Measurements from ENCODE around the gene CD177.
A peak's percentile ranks its signal among the peaks of the same experiment; 100 is the strongest.

Gene CD177, protein sequence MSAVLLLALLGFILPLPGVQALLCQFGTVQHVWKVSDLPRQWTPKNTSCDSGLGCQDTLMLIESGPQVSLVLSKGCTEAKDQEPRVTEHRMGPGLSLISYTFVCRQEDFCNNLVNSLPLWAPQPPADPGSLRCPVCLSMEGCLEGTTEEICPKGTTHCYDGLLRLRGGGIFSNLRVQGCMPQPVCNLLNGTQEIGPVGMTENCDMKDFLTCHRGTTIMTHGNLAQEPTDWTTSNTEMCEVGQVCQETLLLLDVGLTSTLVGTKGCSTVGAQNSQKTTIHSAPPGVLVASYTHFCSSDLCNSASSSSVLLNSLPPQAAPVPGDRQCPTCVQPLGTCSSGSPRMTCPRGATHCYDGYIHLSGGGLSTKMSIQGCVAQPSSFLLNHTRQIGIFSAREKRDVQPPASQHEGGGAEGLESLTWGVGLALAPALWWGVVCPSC

GRCh38 chr19:43353606-43354304 lies at the start of gene CD177:
CD177 (plus strand) TSS chr19:43353686; CDS start chr19:43353715, 29 bp downstream.
- Mint-ChIP-seq H3K4me3 (peak within 1 kb of the TSS in 1 of 2 donors; percentile 12), H3K27ac (no peak within 1 kb of the TSS), H3K4me1 (peaks cover 0 to 9% of the 10 kb centered on the region in 2 donors), H3K9me3 (no peaks in the 10 kb centered on the region), H3K36me3 (peaks cover 0 to 2% of the 10 kb centered on the region in 2 donors), H3K27me3 (peaks cover 23 to 29% of the 10 kb centered on the region in 2 donors)
- DNase-seq: no peak
- ATAC-seq (replicated peaks): no peak

DNA sequence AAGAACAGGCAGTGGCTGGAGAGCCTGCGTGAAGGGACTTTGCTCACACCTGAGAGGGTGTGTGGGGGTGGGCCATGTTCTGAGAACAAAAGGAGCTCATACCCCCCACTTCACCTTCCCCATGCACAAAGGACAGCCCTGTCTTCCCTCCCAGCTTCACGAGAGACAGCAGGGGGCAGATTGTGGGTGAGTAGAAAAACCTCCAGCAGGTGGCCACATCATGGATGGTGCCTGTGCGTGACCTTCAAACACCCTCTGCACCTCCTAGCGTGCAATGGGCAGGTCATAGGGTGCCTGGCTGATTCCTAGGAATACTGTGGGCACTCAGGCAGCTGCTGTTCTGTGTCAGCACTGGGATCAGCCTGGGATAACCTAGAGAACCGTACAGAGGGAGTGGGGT lies 47.8 kb upstream of the CD177 start:
- DNase-seq: no peak
- Mint-ChIP-seq H3K4me3 (no peak overlapping the region), H3K4me1 (no peaks in the 10 kb centered on the region), H3K9me3 (peaks cover 8 to 10% of the 10 kb centered on the region in 2 donors), H3K27ac (no peak overlapping the region), H3K27me3 (peaks cover 37 to 38% of the 10 kb centered on the region in 2 donors), H3K36me3 (no peaks in the 10 kb centered on the region)
- no peak for ATAC-seq (replicated peaks)

DNA sequence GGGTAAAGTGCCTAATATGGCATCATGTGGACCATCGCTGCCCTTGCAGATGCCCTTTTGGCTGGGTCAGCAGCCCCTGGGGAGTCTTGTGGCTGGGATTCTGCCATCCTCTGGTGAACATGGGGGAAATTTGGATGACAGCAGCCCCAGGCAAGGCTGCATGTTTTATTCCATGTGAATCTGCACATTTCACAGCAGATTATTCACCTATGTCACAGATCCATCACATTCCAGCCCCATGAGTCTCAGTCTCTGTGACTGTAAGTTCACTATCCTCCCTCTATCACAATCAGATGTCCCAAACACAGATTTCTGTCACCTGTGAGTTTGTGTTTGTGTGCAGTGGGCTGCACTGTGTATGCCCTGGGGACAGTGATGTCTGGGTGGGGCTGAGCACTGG lies 47.4 kb upstream of the CD177 start:
- ATAC-seq (replicated peaks) (no peak), DNase-seq (no peak)
- Mint-ChIP-seq H3K27me3 (peaks cover 37 to 38% of the 10 kb centered on the region in 2 donors), H3K4me1 (no peaks in the 10 kb centered on the region), H3K4me3 (no peak overlapping the region), H3K27ac (no peak overlapping the region), H3K36me3 (no peaks in the 10 kb centered on the region), H3K9me3 (peaks cover 7 to 10% of the 10 kb centered on the region in 2 donors)

DNA sequence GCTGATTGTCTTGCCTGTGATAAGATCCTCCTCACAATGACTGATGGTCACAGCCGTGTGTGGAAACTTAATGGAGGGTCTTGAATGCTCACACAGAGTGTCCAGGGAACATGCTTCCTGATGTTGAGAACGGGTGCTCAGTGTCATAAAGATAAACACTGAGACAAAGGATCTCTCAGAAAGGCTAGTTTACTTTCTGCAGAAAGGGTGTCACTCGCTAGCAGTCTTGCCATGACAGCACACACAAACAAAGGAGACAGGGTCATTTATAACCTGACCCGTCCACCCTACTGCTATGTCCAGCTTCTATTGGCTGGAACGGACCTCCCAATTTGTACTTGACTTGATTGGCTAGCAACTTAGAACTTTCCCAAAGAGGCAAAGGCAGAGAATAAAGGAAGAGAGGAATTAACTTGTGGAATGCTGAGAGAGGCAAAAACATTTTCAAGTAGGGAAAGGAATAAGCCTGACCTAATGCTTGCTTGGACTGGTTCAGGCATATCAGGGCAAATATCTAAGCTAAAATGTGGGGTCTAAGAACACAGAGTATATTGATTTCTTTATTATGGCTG lies 45.2 kb upstream of the CD177 start:
- ATAC-seq (replicated peaks): no peak
- Mint-ChIP-seq H3K36me3 (no peaks in the 10 kb centered on the region), H3K4me1 (no peaks in the 10 kb centered on the region), H3K4me3 (no peak overlapping the region), H3K9me3 (peaks cover 4 to 10% of the 10 kb centered on the region in 2 donors), H3K27ac (no peak overlapping the region), H3K27me3 (peaks cover 34 to 45% of the 10 kb centered on the region in 2 donors)
- no peak for DNase-seq

DNA sequence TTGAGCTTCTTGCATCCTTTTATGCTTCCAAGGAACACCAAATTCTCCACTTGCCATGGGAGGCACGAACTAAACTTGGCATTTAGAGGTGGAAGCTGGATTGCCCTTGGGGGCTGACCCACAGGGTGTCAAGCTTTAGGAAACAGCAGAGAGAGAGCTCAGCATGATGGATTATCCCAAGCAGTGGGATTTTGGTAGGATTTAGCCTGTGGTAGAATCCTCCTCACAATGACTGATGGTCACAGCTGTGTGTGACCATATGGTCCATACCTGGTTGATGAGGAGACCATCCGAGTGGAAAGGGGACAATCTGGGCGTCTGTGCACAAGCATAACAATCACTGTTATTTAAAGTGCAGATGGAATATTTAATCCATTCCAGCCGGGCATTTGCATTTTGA lies 44.0 kb upstream of the CD177 start:
- H3K27me3 Mint-ChIP-seq: peaks cover 24 to 42% of the 10 kb centered on the region in 2 donors
- H3K4me1 Mint-ChIP-seq: no peaks in the 10 kb centered on the region
- no peak overlapping the region for H3K27ac Mint-ChIP-seq
- ATAC-seq (replicated peaks) (no peak), DNase-seq (no peak)
- H3K36me3 Mint-ChIP-seq: no peaks in the 10 kb centered on the region
- H3K4me3 Mint-ChIP-seq: no peak overlapping the region
- peaks cover 4 to 10% of the 10 kb centered on the region in 2 donors for H3K9me3 Mint-ChIP-seq

GRCh38 chr19:43310221-43310620 lies 43.3 kb upstream of the CD177 start:
- ATAC-seq (replicated peaks) (no peak), DNase-seq (no peak)
- Mint-ChIP-seq H3K36me3 (no peaks in the 10 kb centered on the region), H3K27ac (no peak overlapping the region), H3K4me3 (no peak overlapping the region), H3K27me3 (peaks cover 18 to 40% of the 10 kb centered on the region in 2 donors), H3K9me3 (peaks cover 3 to 10% of the 10 kb centered on the region in 2 donors), H3K4me1 (no peaks in the 10 kb centered on the region)

DNA sequence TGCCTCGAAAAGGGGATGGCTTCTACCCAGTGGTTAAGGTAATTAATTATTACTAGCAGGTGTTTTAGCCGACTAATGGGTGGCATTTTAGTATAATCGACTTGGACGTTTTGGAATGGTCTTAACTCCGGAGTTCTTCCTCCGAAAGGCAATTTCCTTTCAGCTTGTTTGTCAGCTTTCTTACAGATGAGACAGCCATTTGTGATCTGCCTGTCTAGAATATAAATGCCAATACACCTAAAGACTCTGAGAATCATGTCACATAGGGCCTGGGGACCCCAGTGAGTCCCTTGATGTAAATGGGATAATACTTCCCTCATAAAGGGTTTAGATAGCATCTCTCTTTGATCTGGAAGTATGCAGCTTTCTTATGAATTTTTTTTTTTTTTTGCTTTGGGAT lies 42.2 kb upstream of the CD177 start:
- peaks cover 23 to 46% of the 10 kb centered on the region in 2 donors for H3K27me3 Mint-ChIP-seq
- no peak for ATAC-seq (replicated peaks)
- no peaks in the 10 kb centered on the region for H3K36me3 Mint-ChIP-seq
- peaks cover 7 to 10% of the 10 kb centered on the region in 2 donors for H3K9me3 Mint-ChIP-seq
- H3K4me1 Mint-ChIP-seq: no peaks in the 10 kb centered on the region
- H3K4me3 Mint-ChIP-seq: no peak overlapping the region
- no peak overlapping the region for H3K27ac Mint-ChIP-seq
- DNase-seq: no peak

DNA sequence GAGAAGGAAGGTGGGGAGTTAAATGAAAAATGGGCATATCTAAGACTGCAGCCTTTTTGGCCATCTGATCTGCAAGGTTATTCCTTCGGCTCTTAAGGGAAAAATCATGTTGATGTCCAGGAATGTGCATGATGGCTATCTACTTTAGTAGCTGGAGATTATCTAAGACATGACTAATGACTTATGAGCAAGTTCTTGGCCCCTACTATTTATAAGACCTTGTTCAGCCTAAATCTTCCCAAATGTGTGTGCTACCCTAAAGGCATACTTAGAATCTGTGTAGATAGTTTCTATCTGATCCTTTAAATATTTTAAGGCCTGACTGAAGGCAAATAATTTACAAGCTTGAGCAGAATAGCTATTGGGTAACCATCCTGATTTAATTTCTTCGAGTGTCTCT lies 41.8 kb upstream of the CD177 start:
- H3K36me3 Mint-ChIP-seq: no peaks in the 10 kb centered on the region
- H3K27ac Mint-ChIP-seq: no peak overlapping the region
- no peak for DNase-seq
- peaks cover 27 to 49% of the 10 kb centered on the region in 2 donors for H3K27me3 Mint-ChIP-seq
- no peak for ATAC-seq (replicated peaks)
- H3K4me1 Mint-ChIP-seq: no peaks in the 10 kb centered on the region
- H3K9me3 Mint-ChIP-seq: peaks cover 9 to 11% of the 10 kb centered on the region in 2 donors
- no peak overlapping the region for H3K4me3 Mint-ChIP-seq

DNA sequence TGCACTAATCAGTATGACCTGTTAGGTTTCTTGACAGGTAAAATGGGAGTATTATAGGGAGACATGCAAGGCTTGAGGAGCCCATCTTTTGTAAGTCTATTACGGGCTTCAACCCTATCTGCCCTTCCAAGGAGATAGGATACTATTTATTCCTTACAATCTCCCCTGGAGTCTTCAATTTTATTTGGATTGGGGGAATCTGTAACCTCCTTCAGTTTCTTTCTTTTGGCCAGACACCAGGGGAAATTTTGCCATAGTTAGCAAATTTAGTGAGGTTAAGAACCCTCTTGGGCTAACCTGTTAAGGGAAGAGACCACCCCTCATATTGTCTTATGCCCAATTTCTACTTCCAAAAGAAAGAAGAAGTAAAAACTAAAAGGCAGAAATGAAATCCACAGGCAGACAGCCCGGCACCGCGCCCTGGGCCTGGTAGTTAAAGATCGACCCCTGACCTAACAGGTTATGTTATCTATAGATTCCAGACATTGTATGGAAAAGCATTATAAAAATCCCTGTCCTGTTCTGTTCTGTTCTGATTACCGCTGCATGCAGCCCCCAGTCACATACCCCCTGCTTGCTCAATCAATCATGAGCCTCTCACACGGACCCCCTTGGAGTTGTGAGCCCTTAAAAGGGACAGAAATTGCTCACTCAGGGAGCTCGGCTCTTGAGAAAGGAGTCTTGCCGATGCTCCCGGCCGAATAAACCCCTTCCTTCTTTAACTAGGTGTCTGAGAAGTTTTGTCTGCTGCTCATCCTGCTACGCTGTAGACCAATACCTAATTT lies 39.6 kb upstream of the CD177 start:
- Mint-ChIP-seq H3K4me3 (no peak overlapping the region), H3K9me3 (peaks cover 6 to 7% of the 10 kb centered on the region in 2 donors), H3K27ac (no peak overlapping the region), H3K4me1 (no peaks in the 10 kb centered on the region), H3K27me3 (peaks cover 18 to 33% of the 10 kb centered on the region in 2 donors), H3K36me3 (no peaks in the 10 kb centered on the region)
- DNase-seq (no peak), ATAC-seq (replicated peaks) (no peak)

DNA sequence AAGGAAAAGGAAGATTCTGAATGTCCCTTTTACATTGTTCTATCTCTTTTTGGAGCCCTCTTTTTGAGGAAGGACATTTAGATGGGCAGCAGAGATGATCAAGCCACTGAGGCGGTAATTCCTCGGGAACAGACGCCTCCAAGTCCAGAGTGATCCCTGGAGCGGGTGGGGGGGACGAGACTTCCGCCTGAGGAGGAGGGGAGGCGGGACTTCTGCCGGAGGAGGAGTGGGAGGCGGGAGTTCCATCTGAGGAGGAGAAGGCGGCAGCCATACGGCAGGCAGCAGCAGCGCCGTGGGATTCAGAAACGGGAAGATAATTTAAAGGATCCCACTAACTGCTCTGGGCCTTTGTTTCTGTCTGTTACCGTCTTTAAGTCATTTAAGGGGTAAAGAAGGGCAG lies 37.6 kb upstream of the CD177 start:
- no peak overlapping the region for H3K27ac Mint-ChIP-seq
- no peaks in the 10 kb centered on the region for H3K4me1 Mint-ChIP-seq
- ATAC-seq (replicated peaks): no peak
- peaks cover 10 to 22% of the 10 kb centered on the region in 2 donors for H3K27me3 Mint-ChIP-seq
- H3K4me3 Mint-ChIP-seq: peak overlapping the region in 1 of 2 donors; percentile 39
- no peak for DNase-seq
- H3K36me3 Mint-ChIP-seq: no peaks in the 10 kb centered on the region
- peaks cover 6 to 7% of the 10 kb centered on the region in 2 donors for H3K9me3 Mint-ChIP-seq

DNA sequence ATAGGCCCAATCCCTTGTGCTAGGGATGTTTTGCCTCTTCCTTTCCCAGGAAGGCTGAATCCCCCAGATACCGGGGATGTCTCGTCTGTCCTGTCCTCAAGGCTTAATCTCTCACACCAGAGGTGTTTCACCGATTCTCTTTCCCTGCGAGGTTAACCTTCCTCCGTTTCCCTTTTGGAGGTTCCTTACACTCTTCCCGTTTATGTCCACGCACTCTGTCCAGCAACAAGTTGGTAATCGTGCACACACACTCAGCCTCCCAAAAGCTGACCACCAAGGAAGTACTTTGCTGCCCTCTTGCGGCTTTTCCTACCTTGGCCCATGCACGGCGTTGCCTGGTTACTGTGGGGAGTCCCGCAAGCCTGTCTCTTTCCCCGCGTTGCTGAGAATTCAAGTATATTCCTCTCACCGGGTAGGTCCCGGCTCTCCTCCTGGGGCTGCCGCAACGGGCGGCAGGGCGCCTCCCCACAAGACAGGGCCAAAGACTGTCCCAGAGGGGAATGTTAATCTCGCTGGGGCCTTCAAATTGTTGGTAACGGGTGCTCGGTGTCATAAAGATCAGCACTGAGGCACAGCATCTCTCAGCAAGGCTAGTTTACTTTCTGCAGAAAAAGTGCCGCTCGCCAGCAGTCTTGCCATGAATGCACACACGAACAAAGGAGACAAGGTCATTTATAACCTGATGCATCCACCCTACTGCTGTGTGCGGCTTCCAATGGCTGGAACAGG lies 36.7 kb upstream of the CD177 start:
- H3K4me3 Mint-ChIP-seq: no peak overlapping the region
- DNase-seq: no peak
- ATAC-seq (replicated peaks): no peak
- H3K4me1 Mint-ChIP-seq: no peaks in the 10 kb centered on the region
- peaks cover 10 to 17% of the 10 kb centered on the region in 2 donors for H3K27me3 Mint-ChIP-seq
- H3K36me3 Mint-ChIP-seq: no peaks in the 10 kb centered on the region
- H3K9me3 Mint-ChIP-seq: peaks cover 6 to 7% of the 10 kb centered on the region in 2 donors
- H3K27ac Mint-ChIP-seq: no peak overlapping the region

DNA sequence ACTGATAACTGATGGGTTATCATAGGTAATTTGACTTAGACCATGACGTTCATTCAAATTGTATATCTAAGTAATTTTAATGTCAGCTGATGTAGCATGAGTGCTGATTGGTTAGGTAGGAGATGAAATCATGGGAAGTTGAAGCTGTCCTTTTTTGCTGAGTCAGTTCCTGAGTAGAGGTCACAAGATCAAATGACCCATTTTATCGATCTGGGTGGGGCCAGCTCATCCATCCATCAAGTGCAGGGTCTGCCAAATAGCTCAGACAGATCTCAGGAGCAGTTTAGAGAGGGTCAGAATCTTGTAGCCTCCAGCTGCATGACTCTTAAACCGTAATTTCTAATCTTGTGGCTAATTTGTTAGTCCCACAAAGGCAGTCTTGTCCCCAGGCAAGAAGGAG lies 35.3 kb upstream of the CD177 start:
- Mint-ChIP-seq H3K27me3 (peaks cover 10 to 16% of the 10 kb centered on the region in 2 donors), H3K36me3 (no peaks in the 10 kb centered on the region), H3K4me3 (no peak overlapping the region), H3K4me1 (no peaks in the 10 kb centered on the region), H3K9me3 (peaks cover 6 to 7% of the 10 kb centered on the region in 2 donors), H3K27ac (no peak overlapping the region)
- ATAC-seq (replicated peaks) (no peak), DNase-seq (no peak)

DNA sequence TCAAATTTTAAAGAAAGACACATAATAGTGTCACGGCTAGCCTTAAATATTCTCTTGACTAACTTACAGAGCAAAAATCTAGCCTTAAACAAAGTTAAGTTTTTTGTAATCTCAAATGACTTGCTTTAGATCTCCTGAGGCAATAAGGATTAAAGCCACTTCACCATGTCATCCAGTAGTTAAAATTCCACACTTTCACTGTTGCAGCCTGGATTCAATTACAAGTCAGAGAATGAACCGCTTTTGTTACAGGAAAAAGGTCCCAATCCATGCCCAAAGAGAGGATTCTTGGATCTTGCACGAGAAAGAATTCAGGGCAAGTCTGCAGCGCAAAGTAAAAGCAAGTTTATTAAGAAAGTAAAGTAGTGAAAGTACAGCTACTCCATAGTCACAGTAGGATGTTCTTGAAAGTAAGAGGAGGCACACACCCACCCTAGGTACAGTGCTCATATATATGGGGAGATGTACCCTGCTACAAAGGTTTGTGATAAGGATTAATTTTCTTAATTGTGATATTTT lies 34.6 kb upstream of the CD177 start:
- Mint-ChIP-seq H3K27ac (no peak overlapping the region), H3K4me1 (no peaks in the 10 kb centered on the region), H3K4me3 (no peak overlapping the region), H3K9me3 (peaks cover 6 to 7% of the 10 kb centered on the region in 2 donors), H3K36me3 (no peaks in the 10 kb centered on the region), H3K27me3 (peaks cover 10 to 16% of the 10 kb centered on the region in 2 donors)
- no peak for ATAC-seq (replicated peaks)
- DNase-seq: no peak
